GM12878 (cell line): ENCODE results near the gene COX6A2. TPM values are rescaled to one million over a fixed set of nuclear protein-coding genes. Genes with fewer than 3 reads are reported as not detected.

Source experiments
- ATAC-seq: fragments of 200-7000 bp; cut with Tn5 transposase; 3 replicates; pipeline ENCODE4 v1.9.1; 2020; ENCODE audit warnings: mild to moderate bottlenecking, moderate library complexity
- BruUV-seq: library from RNA; stranded (reverse); fragments of 400-500 nt; replicated peaks from 2 replicates; lab custom pipeline; 2021; lab: Mats Ljungman, UMichigan
- CTCF ChIA-PET: fragments of 300-600 bp; sonication (Branson Sonifier 250); formaldehyde crosslinking; extraction: SDS; loops from one replicate; lab custom pipeline; 2021; ENCODE audit warnings: inconsistent platforms; lab: Yijun Ruan, JAX
- POLR2A ChIA-PET: fragments of 350-600 bp; formaldehyde crosslinking; extraction: SDS; loops from one replicate; lab custom pipeline; 2021; ENCODE audit warnings: inconsistent platforms; lab: Charles Lee
- RAD21 ChIA-PET: fragments of 300-600 bp; sonication (Branson Sonifier 250); formaldehyde crosslinking; loops from one replicate; lab custom pipeline; 2023; ENCODE audit warnings: antibody characterized with exemption; ENCODE audit not compliant: unreplicated experiment; lab: Charles Lee
- SMC1A ChIA-PET: fragments of 300-600 bp; sonication (Branson Sonifier 250); formaldehyde crosslinking; loops from one replicate; lab custom pipeline; 2023; ENCODE audit not compliant: unreplicated experiment, uncharacterized antibody; lab: Charles Lee
- DNase-seq: peaks from one replicate; pipeline ENCODE4 v3.0.0-alpha.2; 2011; ENCODE audit warnings: low read depth, low spot score
- FAIRE-seq: peaks from 3 replicates; lab custom pipeline; 2011; peaks lifted over from hg19 to GRCh38; lab: Jason Lieb, UNC
- H2AFZ ChIP-seq: 2 replicates; pipeline ENCODE4 v1.6.0; 2011; ENCODE audit warnings: low read depth, low read length, control low read depth; ENCODE audit not compliant: control insufficient read depth
- H3K27ac ChIP-seq: 2 replicates; pipeline ENCODE4 v1.5.1; 2011; ENCODE audit warnings: control low read depth; ENCODE audit not compliant: control insufficient read depth, insufficient read depth
- H3K27me3 ChIP-seq, 2 experiments: replicated peaks in 1 of 2; 2 replicates each; pipeline versions ENCODE4 v1.6.0 to v1.6.1; 2011; ENCODE audit warnings: low read length in 1 of 2; ENCODE audit not compliant: control insufficient read depth in 2 of 2, insufficient read depth in 2 of 2
- H3K36me3 ChIP-seq, 2 experiments: 2 replicates each; pipeline ENCODE4 v1.5.1; 2011; ENCODE audit warnings: low read length in 1 of 2; ENCODE audit not compliant: control insufficient read depth in 2 of 2, insufficient read depth in 2 of 2
- H3K4me1 ChIP-seq: 2 replicates; pipeline ENCODE4 v1.6.1; 2011; ENCODE audit warnings: mild to moderate bottlenecking, low read length, moderate library complexity, mixed read lengths; ENCODE audit not compliant: control insufficient read depth, insufficient read depth
- H3K4me2 ChIP-seq: 2 replicates; pipeline ENCODE4 v1.6.0; 2011; ENCODE audit warnings: control low read depth; ENCODE audit not compliant: control insufficient read depth, insufficient read depth
- H3K4me3 ChIP-seq: fragments of 200-600 bp; sonication (generic); 2 replicates; pipeline ENCODE4 v1.5.1; 2016
- H3K79me2 ChIP-seq: 2 replicates; pipeline ENCODE4 v1.6.0; 2011; ENCODE audit warnings: low read length; ENCODE audit not compliant: control insufficient read depth, insufficient read depth
- H3K9ac ChIP-seq: 2 replicates; pipeline ENCODE4 v1.8.0; 2011; ENCODE audit warnings: low read length, control low read depth, mixed read lengths; ENCODE audit not compliant: control insufficient read depth, insufficient read depth
- H3K9me3 ChIP-seq: replicated peaks from 3 replicates; pipeline ENCODE4 v1.5.1; 2011; ENCODE audit warnings: mild to moderate bottlenecking, low read length; ENCODE audit not compliant: control insufficient read depth, insufficient read depth
- H4K20me1 ChIP-seq: 2 replicates; pipeline ENCODE4 v1.6.0; 2011; ENCODE audit not compliant: control insufficient read depth, insufficient read depth
- CREB1 ChIP-seq: IDR thresholded peaks from 2 replicates; pipeline ENCODE4 v1.6.1; 2012; ENCODE audit warnings: low read depth, mild to moderate bottlenecking, inconsistent platforms
- FOXK2 ChIP-seq: fragments of 450-650 bp; IDR thresholded peaks from 2 replicates; pipeline ENCODE4 v1.6.1; 2017; ENCODE audit warnings: mild to moderate bottlenecking, moderate library complexity
- MEF2B ChIP-seq: fragments of 450-650 bp; IDR thresholded peaks from 2 replicates; pipeline ENCODE4 v1.6.1; 2018; ENCODE audit warnings: mild to moderate bottlenecking, moderate library complexity; ENCODE audit not compliant: partially characterized antibody, poor library complexity, severe bottlenecking
- NBN ChIP-seq: fragments of 450-650 bp; IDR thresholded peaks from 2 replicates; pipeline ENCODE4 v1.6.1; 2016
- PKNOX1 ChIP-seq: fragments of 450-650 bp; IDR thresholded peaks from 2 replicates; pipeline ENCODE4 v1.6.1; 2016; ENCODE audit warnings: mild to moderate bottlenecking
- POLR2A ChIP-seq: IDR thresholded peaks from 2 replicates; pipeline ENCODE4 v1.6.1; 2011; ENCODE audit warnings: low read depth, mild to moderate bottlenecking, low read length
- RBBP5 ChIP-seq: fragments of 200-600 bp; sonication (generic); conservative IDR thresholded peaks from 2 replicates; pipeline ENCODE4 v1.6.1; 2016
- RUNX3 ChIP-seq: IDR thresholded peaks from 2 replicates; pipeline ENCODE4 v1.6.1; 2012; ENCODE audit warnings: low read length, inconsistent platforms
- WGBS: methylation state at CpG from one replicate; pipeline ENCODE4 v1.1.6; 2016; ENCODE audit warnings: low lambda C conversion rate; ENCODE audit not compliant: insufficient replicate concordance, insufficient coverage; ENCODE audit errors: missing lambda C conversion rate; 5-methylcytosine and 5-hydroxymethylcytosine counted together
- in situ Hi-C: fragments of 300-500 bp; cut with MboI; formaldehyde crosslinking; loops from 9 replicates; pipeline ENCODE4 v1.14.3; 2018; ENCODE audit warnings: mixed read lengths
- intact Hi-C: fragments of 100-400 bp; cut with micrococcal nuclease; formaldehyde crosslinking; loops from one replicate; pipeline ENCODE4 v1.14.2; 2022; ENCODE audit not compliant: unreplicated experiment
- polyA plus RNA-seq, 11 experiments: library from polyadenylated mRNA; depleted of rRNA in 4 of 11; unstranded in 6 of 11; stranded (reverse) in 5 of 11; fragments of >200 nt; fragmentation: Nextera tagmentation in 4 of 11; fragmentation: Illumina TruSeq in 1 of 11; extraction: Ambion mirVana in 4 of 11; extraction: Trizol in 1 of 11; gene quantifications; 1 replicate in 1 of 11; 2 replicates in 10 of 11; pipeline versions ENCODE4 v1.2.1 to v1.2.3, GENCODE V29; 2011 to 2016; ENCODE audit warnings: inconsistent platforms in 2 of 11, missing spikeins in 2 of 11, low read depth in 1 of 11
- total RNA-seq, 4 experiments: library from RNA; depleted of rRNA in 3 of 4; stranded (reverse); fragments of >200 nt in 3 of 4; fragmentation: Illumina TruSeq in 1 of 4; extraction: Trizol in 1 of 4; gene quantifications; 2 replicates each; pipeline versions ENCODE4 v1.2.1 to v1.2.3, GENCODE V29; 2013 to 2021
- TF ChIP-seq, protein P1 (sequence below): fragments of 450-650 bp; IDR thresholded peaks from 2 replicates; pipeline ENCODE4 v1.6.1; 2014; ENCODE audit warnings: mild to moderate bottlenecking

The COX6A2 gene
- total and polyA plus RNA-seq, 10 of the 15 experiments (the other 5 are each of a cell fraction or from before 2014, with no cell fraction given): not detected

DNA sequence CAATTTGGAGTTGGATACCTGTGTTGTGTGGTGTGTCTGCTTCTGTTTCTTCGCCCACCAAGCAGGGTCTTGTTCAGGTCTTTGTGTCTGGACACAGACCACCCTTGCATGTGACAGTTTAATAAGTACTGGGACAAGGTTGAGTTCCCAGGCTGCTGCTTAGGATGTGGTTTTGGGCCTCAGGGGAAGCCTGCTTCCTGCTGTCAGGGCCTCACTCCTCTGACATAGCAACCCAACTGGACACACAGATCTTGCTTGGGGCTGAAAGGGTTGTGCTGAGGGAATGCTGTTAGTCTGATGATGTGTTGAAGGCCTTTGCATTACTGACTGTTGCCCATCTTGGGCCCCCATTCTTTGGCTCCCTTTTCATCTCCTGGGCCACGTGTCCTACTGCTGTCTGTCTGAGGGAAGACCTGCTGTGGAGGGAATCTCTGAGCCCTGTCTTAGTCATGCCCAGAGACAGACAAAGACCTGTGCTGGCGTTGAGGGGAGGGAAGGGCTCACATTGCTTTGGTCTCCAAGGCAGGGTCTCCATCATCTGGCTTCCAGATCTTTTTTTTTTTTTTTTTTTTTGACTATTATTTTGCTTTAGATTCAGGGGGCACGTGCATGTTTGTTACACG is 39.1 kb upstream of the COX6A2 start:
- H2AFZ ChIP-seq: no peak overlapping the region
- H4K20me1 ChIP-seq: no peaks in the 10 kb centered on the region
- no TSS peak for BruUV-seq
- H3K4me3 ChIP-seq: no peak overlapping the region
- intact Hi-C loops: no loop called here
- SMC1A ChIA-PET: no interaction called here
- POLR2A ChIA-PET: no interaction called here
- H3K27ac ChIP-seq: peak overlapping the region; percentile 7; the same call in 1 of the 2 replicates
- H3K4me1 ChIP-seq: 0 out of 2 replicates have a peak, but pooled peaks cover 4% of the 10 kb centered on the region
- TF ChIP-seq NBN (no peak), PKNOX1 (no peak), RUNX3 (peak; percentile 81), MEF2B (peak; percentile 74), POLR2A (0 out of 2 replicates have a peak, but pooled peaks have one; percentile 28), FOXK2 (no peak), CREB1 (0 out of 2 replicates have a peak, but pooled peaks have one; percentile 13), RBBP5 (no peak)
- TF ChIP-seq, protein P1, sequence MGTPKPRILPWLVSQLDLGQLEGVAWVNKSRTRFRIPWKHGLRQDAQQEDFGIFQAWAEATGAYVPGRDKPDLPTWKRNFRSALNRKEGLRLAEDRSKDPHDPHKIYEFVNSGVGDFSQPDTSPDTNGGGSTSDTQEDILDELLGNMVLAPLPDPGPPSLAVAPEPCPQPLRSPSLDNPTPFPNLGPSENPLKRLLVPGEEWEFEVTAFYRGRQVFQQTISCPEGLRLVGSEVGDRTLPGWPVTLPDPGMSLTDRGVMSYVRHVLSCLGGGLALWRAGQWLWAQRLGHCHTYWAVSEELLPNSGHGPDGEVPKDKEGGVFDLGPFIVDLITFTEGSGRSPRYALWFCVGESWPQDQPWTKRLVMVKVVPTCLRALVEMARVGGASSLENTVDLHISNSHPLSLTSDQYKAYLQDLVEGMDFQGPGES: no peak
- TF ChIP-seq, all 136 proteins: peak for 4
- no peak overlapping the region for H3K9ac ChIP-seq
- H3K9me3 ChIP-seq: no peaks in the 10 kb centered on the region
- CTCF ChIA-PET: no interaction called here
- in situ Hi-C loops: no loop called here
- H3K27me3 ChIP-seq: no peaks in the 10 kb centered on the region; a peak in 1 of 4 replicates
- 35% methylated on average over 4 of the region's 5 CpGs for WGBS
- ATAC-seq (peak; percentile 71), DNase-seq (no peak), FAIRE-seq (peak; percentile 23)
- no peak overlapping the region for H3K4me2 ChIP-seq
- RAD21 ChIA-PET: no interaction called here
- no peaks in the 10 kb centered on the region for H3K79me2 ChIP-seq
- peaks cover 0 to 14% of the 10 kb centered on the region in 2 experiments; a peak in 3 of 4 replicates for H3K36me3 ChIP-seq
